MM.1S (cell line): Measurements from ENCODE around the gene EMCN.

Source experiments
- DNase-seq: peaks from one replicate; pipeline ENCODE4 v3.0.0-alpha.2; 2015
- H2AFZ ChIP-seq: fragments of 300-600 bp; sonication (generic); 2 replicates; pipeline ENCODE4 v1.6.0; 2016; ENCODE audit warnings: antibody characterized with exemption, low read length
- H3F3A ChIP-seq: fragments of 300-600 bp; sonication (generic); 2 replicates; pipeline ENCODE4 v1.6.1; 2016; ENCODE audit warnings: mild to moderate bottlenecking, antibody characterized with exemption, low read length, moderate library complexity, mixed read lengths; ENCODE audit not compliant: insufficient read depth
- H3K27ac ChIP-seq: fragments of 300-600 bp; sonication (generic); 2 replicates; pipeline ENCODE4 v1.5.1; 2016; ENCODE audit warnings: mild to moderate bottlenecking, low read length
- H3K27me3 ChIP-seq: fragments of 300-600 bp; sonication (generic); replicated peaks from 2 replicates; pipeline ENCODE4 v1.6.0; 2016; ENCODE audit warnings: low read length; ENCODE audit not compliant: insufficient read depth
- H3K36me3 ChIP-seq: fragments of 300-600 bp; sonication (generic); replicated peaks from 2 replicates; pipeline ENCODE4 v1.6.1; 2016; ENCODE audit warnings: mild to moderate bottlenecking, low read length, mixed read lengths; ENCODE audit not compliant: insufficient read depth
- H3K4me1 ChIP-seq: fragments of 300-600 bp; sonication (generic); 2 replicates; pipeline ENCODE4 v1.6.1; 2016; ENCODE audit warnings: low read length, mixed read lengths
- H3K4me2 ChIP-seq: fragments of 300-600 bp; sonication (generic); 2 replicates; pipeline ENCODE4 v1.6.0; 2016; ENCODE audit warnings: low read depth, low read length
- H3K4me3 ChIP-seq: fragments of 300-600 bp; sonication (generic); 2 replicates; pipeline ENCODE4 v1.5.1; 2016; ENCODE audit warnings: low read length, mixed read lengths
- H3K79me2 ChIP-seq: fragments of 300-600 bp; sonication (generic); 2 replicates; pipeline ENCODE4 v1.6.1; 2016; ENCODE audit warnings: mixed run types, low read length, mixed read lengths
- H3K9ac ChIP-seq: fragments of 300-600 bp; sonication (generic); 2 replicates; pipeline ENCODE4 v1.6.1; 2016; ENCODE audit warnings: low read length, mixed read lengths
- H3K9me2 ChIP-seq: fragments of 300-600 bp; sonication (generic); replicated peaks from 2 replicates; pipeline ENCODE4 v1.6.1; 2016; ENCODE audit warnings: mild to moderate bottlenecking, low read length, mixed read lengths; ENCODE audit not compliant: insufficient read depth
- H3K9me3 ChIP-seq: fragments of 300-600 bp; sonication (generic); replicated peaks from 2 replicates; pipeline ENCODE4 v1.6.1; 2016; ENCODE audit warnings: mild to moderate bottlenecking, low read length, mixed read lengths; ENCODE audit not compliant: insufficient read depth
- H4K20me1 ChIP-seq: fragments of 300-600 bp; sonication (generic); 2 replicates; pipeline ENCODE4 v1.6.1; 2016; ENCODE audit warnings: mild to moderate bottlenecking, low read length, moderate library complexity, mixed read lengths; ENCODE audit not compliant: insufficient read depth
- EZH2 ChIP-seq: fragments of 300-600 bp; sonication (generic); optimal IDR thresholded peaks from 2 replicates; pipeline ENCODE3; 2017; ENCODE audit warnings: low read depth, mild to moderate bottlenecking, antibody characterized with exemption, low read length, mixed read lengths
- EZH2phosphoT487 ChIP-seq: fragments of 300-600 bp; sonication (generic); IDR thresholded peaks from 2 replicates; pipeline ENCODE4 v1.6.1; 2018; ENCODE audit warnings: antibody characterized with exemption, low read length
- TF ChIP-seq, protein P1 (sequence below): fragments of 300-600 bp; sonication (generic); IDR thresholded peaks from 2 replicates; pipeline ENCODE4 v1.5.1; 2016; ENCODE audit warnings: antibody characterized with exemption, low read length, mixed read lengths

The EMCN gene

DNA sequence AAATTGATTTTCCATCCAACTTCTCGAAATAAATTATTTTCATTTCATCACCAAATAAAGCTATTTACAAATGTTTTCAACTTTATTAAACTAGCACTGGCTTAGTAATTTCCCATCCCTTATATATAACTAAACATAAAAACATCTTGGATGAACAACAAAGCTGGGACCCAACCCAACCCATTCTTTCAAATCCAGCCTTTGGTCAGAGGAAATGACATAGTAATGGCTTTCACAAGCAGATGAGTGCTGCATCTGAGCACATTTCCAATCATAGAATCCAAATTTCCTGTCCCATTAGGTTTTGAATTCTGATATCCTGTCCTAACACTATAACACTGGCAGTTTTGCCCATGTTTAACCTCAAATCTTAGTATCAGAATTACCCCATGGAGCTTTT, 7.9 kb upstream of the EMCN start:
- H3K4me1 ChIP-seq: no peaks in the 10 kb centered on the region
- no peaks in the 10 kb centered on the region for H3K9me2 ChIP-seq
- no peaks in the 10 kb centered on the region for H3K79me2 ChIP-seq
- no peaks in the 10 kb centered on the region for H3K36me3 ChIP-seq
- TF ChIP-seq EZH2 (no peak), EZH2phosphoT487 (no peak)
- TF ChIP-seq, protein P1, sequence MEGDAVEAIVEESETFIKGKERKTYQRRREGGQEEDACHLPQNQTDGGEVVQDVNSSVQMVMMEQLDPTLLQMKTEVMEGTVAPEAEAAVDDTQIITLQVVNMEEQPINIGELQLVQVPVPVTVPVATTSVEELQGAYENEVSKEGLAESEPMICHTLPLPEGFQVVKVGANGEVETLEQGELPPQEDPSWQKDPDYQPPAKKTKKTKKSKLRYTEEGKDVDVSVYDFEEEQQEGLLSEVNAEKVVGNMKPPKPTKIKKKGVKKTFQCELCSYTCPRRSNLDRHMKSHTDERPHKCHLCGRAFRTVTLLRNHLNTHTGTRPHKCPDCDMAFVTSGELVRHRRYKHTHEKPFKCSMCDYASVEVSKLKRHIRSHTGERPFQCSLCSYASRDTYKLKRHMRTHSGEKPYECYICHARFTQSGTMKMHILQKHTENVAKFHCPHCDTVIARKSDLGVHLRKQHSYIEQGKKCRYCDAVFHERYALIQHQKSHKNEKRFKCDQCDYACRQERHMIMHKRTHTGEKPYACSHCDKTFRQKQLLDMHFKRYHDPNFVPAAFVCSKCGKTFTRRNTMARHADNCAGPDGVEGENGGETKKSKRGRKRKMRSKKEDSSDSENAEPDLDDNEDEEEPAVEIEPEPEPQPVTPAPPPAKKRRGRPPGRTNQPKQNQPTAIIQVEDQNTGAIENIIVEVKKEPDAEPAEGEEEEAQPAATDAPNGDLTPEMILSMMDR: no peak
- no peak for DNase-seq
- no peak overlapping the region for H3K9ac ChIP-seq
- no peaks in the 10 kb centered on the region for H3F3A ChIP-seq
- no peak overlapping the region for H3K4me3 ChIP-seq
- no peak overlapping the region for H2AFZ ChIP-seq
- no peaks in the 10 kb centered on the region for H4K20me1 ChIP-seq
- no peak overlapping the region for H3K4me2 ChIP-seq
- H3K9me3 ChIP-seq: no peaks in the 10 kb centered on the region
- no peak overlapping the region for H3K27ac ChIP-seq
- H3K27me3 ChIP-seq: no peaks in the 10 kb centered on the region

DNA sequence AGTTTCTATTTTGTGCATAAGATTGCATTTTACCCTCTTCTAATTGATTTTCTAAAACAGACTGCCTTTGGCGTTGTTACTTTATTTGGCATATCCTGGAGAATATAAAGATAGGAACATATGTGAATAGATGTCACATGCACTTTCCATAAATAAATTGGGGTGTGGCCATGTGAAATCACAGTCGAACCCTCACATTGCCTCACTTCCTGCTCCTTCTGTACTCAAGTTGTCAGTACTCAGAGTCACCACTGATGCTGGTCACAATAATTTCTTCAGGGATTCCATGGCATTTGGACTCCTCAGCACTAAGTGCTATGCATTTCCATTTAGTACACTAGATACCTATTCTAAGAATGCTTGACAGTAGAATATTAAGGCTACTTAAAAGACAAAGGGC, 1.4 kb upstream of the EMCN start:
- Histone ChIP-seq H3K27ac (no peak overlapping the region), H3K4me3 (no peak overlapping the region), H4K20me1 (no peaks in the 10 kb centered on the region), H3K79me2 (no peaks in the 10 kb centered on the region), H3K27me3 (no peaks in the 10 kb centered on the region), H3F3A (no peaks in the 10 kb centered on the region), H3K9me3 (no peaks in the 10 kb centered on the region), H2AFZ (no peak overlapping the region), H3K4me1 (peaks cover 5% of the 10 kb centered on the region; the same call in 1 of the 2 replicates), H3K9ac (no peak overlapping the region), H3K36me3 (no peaks in the 10 kb centered on the region), H3K9me2 (no peaks in the 10 kb centered on the region), H3K4me2 (no peak overlapping the region)
- DNase-seq: no peak
- TF ChIP-seq EZH2: no peak
- TF ChIP-seq, protein P1: no peak
- no peak for TF ChIP-seq EZH2phosphoT487

DNA sequence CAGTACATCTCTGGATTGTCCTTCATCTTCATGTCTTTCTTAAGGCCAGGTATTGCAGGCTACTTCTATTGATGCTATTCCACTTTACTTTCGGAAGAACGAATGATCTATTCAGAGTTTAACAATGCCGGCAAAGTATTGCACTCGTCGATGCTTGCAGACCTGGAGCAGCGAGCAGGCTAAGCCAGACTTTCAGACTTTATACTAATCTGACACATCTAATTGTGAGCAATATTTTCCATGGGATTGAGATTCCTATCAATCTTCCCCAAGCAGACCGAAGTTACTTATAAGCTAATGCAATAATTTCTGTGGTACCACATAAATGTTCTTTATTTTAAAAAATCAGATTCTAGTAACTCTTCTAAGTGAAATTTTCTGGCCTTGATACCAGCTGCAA, 1.6 kb downstream of the EMCN start:
- no peak overlapping the region for H2AFZ ChIP-seq
- TF ChIP-seq, protein P1: no peak
- no peak for TF ChIP-seq EZH2
- peaks cover 5% of the 10 kb centered on the region; the same call in 1 of the 2 replicates for H3K4me1 ChIP-seq
- H3K9me3 ChIP-seq: no peaks in the 10 kb centered on the region
- H3K36me3 ChIP-seq: no peaks in the 10 kb centered on the region
- no peak overlapping the region for H3K27ac ChIP-seq
- no peak for DNase-seq
- H4K20me1 ChIP-seq: no peaks in the 10 kb centered on the region
- H3K4me2 ChIP-seq: no peak overlapping the region
- H3K27me3 ChIP-seq: no peaks in the 10 kb centered on the region
- H3F3A ChIP-seq: no peaks in the 10 kb centered on the region
- no peaks in the 10 kb centered on the region for H3K79me2 ChIP-seq
- H3K9ac ChIP-seq: no peak overlapping the region
- no peak overlapping the region for H3K4me3 ChIP-seq
- no peaks in the 10 kb centered on the region for H3K9me2 ChIP-seq
